Muscle of arm (tissue), 12 donors: ENCODE data around the gene ADGRL3. TPM values are rescaled to one million over a fixed set of nuclear protein-coding genes. Genes with fewer than 3 reads are reported as not detected.
"Not testable (repeated sequence)": the region's sequence is repeated elsewhere in the genome, so short reads cannot be mapped to it uniquely, and the experiment has no call there.

ENCODE experiments used
- DNase-seq: peaks from one replicate; pipeline ENCODE4 v3.0.0-alpha.2; 2013
- polyA plus RNA-seq, 12 donors: library from polyadenylated mRNA; unstranded; fragments of 120-200 nt; gene quantifications; one replicate each; pipeline ENCODE4 v1.2.1, GENCODE V29; 2013; ENCODE audit not compliant: insufficient read length in 12 of 12

ADGRL3 gene
- polyA plus RNA-seq, 12 donors, result 20.7 to 34.2 (median 24.4) TPM; not detected in 1

GRCh38 chr4:61805979-61806378, 605.9 kb downstream of the ADGRL3 start:
- DNase-seq, result no peak

- DNase-seq, result no peak
Observed at GRCh38 chr4:61812171-61812570, 612.0 kb downstream of the ADGRL3 start.

GRCh38 chr4:61817071-61817470, 616.9 kb downstream of the ADGRL3 start:
- no peak for DNase-seq

GRCh38 chr4:61820136-61820535, 620.0 kb downstream of the ADGRL3 start:
- DNase-seq, result no peak

- DNase-seq, result no peak
Observed at GRCh38 chr4:61824454-61824853, 624.3 kb downstream of the ADGRL3 start.

GRCh38 chr4:61827907-61828391, 627.8 kb downstream of the ADGRL3 start:
- DNase-seq, result no peak

- DNase-seq, result no peak
Observed at GRCh38 chr4:61828960-61829359, 628.8 kb downstream of the ADGRL3 start.

- no peak for DNase-seq
Observed at GRCh38 chr4:61831987-61832386, 631.9 kb downstream of the ADGRL3 start.

- DNase-seq, result no peak
Observed at GRCh38 chr4:61837395-61837794, 637.3 kb downstream of the ADGRL3 start.

- no peak for DNase-seq
Observed at GRCh38 chr4:61838072-61838471, 637.9 kb downstream of the ADGRL3 start.

- DNase-seq, result no peak
Observed at GRCh38 chr4:61841714-61842113, 641.6 kb downstream of the ADGRL3 start.

GRCh38 chr4:61851126-61851525, 651.0 kb downstream of the ADGRL3 start:
- DNase-seq, result no peak

- DNase-seq, result not testable (repeated sequence)
Observed at GRCh38 chr4:61852105-61852504, 652.0 kb downstream of the ADGRL3 start.

GRCh38 chr4:61853041-61853440, 652.9 kb downstream of the ADGRL3 start:
- no peak for DNase-seq

- no peak for DNase-seq
Observed at GRCh38 chr4:61860376-61860775, 660.2 kb downstream of the ADGRL3 start.

GRCh38 chr4:61864286-61864685, 664.2 kb downstream of the ADGRL3 start:
- peak; percentile 31 for DNase-seq

GRCh38 chr4:61866378-61867030, 666.4 kb downstream of the ADGRL3 start:
- DNase-seq, result no peak

GRCh38 chr4:61872983-61873382, 672.9 kb downstream of the ADGRL3 start:
- no peak for DNase-seq

- DNase-seq, result no peak
Observed at GRCh38 chr4:61877266-61877665, 677.1 kb downstream of the ADGRL3 start.

- DNase-seq, result no peak
Observed at GRCh38 chr4:61877893-61878292, 677.8 kb downstream of the ADGRL3 start.

GRCh38 chr4:61882381-61882780, 682.3 kb downstream of the ADGRL3 start:
- no peak for DNase-seq

- no peak for DNase-seq
Observed at GRCh38 chr4:61886131-61886530, 686.0 kb downstream of the ADGRL3 start.

- DNase-seq, result no peak
Observed at GRCh38 chr4:61889117-61889516, 689.0 kb downstream of the ADGRL3 start.

- no peak for DNase-seq
Observed at GRCh38 chr4:61890321-61890720, 690.2 kb downstream of the ADGRL3 start.
